Activated CD4-positive, alpha-beta T cell treated with anti-CD3 and anti-CD28 coated beads, Interleukin-2, amount 50 U/mL, for 24 hours (primary cell): ENCODE results near the gene PPM1K.
"Not testable (repeated sequence)": the region's sequence is repeated elsewhere in the genome, so short reads cannot be mapped to it uniquely, and the experiment has no call there.

Source experiments
- DNase-seq, 2 donors: peaks; one replicate each; pipeline ENCODE4 v3.0.0-alpha.2; 2020; ENCODE audit warnings: low read depth in 1 of 2, low spot score in 1 of 2

The PPM1K gene

DNA sequence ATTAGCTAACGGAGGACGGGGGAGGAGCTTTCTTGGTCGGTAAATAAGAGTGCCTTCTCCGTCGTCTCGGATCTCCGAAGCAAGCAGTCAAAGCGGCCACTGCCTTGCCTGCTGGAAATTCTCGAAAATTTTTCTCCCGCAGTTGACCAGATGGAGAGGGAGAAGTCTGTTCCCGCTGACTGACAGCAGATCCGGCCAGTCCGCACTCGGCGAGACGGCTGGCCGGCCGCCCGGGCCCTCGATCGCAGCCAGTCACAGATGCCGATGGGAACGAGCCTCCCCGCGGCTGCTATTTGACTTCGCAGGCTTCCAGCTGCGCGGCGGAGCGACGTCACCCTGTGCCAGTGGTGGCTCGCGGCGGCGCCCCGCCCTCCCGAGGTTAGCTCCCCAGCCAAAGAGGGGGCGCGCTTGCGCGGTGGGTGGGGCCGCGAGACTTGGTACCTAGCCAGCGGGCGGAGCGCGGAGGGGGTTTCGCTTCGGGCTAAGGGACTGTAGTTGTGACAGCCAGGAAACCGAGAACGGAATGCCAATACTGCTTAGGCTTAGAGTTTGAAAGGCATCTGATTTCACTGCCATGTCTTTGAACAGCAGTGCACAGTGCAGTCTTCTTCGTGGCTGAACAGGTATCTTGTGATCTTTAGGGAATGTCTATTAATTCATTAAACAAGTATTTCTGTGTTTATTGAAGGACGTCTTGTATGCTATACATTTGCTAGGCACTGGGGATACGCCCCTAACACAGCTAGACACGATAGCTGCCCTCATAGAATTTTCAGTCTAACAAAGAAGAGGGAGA lies at the start of gene PPM1K:
TSS of gene PPM1K (minus strand) at position 123 of the 796 bp plus-strand sequence. CDS start 5,978 bp downstream, outside the sequence.
- DNase-seq, result peak; percentile 95 to 96

DNA sequence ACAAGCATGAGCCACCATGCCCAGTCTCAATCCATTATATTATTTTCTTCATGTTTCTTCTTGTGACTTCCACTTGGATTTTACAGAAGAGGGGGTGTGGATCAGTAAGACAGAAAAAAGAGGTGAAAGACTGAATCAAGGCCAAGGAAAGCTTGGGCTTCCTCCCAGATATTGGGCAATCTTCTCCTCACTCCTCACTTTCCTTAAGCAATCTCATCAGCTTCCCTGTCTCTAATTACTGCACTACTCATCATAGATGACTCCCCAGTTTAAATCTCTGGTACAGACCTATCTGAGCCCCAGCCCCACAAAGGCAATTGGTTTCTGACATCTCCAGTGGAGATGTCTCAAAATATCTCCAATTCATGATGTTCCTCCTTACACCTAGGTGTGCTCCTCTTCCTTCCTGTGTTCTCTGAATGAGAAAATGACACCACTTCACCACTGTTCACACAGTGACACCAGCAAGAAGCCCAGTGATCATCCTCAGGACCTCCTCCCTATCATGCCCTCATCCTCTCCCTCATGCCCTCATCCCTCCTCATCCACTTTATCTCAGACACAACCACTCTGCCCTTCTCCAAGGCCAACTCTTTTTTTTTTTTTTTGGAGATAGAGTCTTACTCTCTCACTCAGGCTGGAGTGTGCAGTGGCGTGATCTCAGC lies 49.5 kb upstream of the PPM1K start:
- no peak for DNase-seq

DNA sequence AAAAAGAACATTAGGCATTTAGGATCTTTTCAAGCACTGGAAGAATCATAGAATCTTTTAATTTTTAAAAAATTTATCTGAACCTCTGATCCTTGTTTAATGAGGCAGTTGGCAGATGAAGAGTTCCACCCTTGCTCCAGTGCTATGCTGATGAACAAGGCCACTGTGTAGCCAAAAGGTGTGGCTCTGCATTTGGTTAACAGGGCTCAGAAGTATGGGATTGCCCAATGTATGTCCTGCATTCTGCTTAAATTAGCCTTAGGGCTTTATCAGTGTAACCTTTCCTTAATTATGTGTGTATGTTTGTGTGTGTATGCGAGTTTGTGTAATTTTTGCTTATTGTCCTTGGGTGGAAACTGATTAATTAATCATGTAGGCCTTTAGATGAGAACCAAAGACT lies 43.3 kb upstream of the PPM1K start:
- no peak for DNase-seq

DNA sequence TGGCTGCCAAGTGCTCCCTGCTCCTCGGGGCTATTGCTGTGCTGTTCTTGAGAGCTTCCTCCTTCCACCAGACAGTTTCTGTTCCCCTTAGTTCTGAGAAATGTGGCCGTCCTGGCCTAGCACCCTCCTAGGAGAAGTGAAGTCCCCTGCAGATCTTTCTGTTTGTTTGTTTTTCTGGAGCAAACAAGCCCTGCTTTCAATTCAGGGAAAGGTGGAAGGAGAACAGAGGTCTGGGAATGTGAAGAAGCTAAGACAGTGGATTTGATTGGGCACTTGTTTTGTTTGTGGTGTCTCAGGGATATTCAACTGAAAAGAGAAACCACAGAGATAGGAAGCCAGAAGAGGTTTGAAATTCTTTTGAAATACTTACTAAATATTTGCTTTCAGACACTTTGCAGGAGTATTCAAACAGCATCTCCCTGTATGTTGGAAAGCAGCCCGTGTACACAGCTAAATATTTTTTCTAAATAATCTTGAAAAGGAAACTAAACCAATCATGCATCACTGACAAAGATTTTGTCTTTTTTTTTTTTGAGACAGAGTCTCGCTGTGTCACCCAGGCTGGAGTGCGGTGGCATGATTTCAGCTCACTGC lies 36.5 kb upstream of the PPM1K start:
- DNase-seq, result no peak

DNA sequence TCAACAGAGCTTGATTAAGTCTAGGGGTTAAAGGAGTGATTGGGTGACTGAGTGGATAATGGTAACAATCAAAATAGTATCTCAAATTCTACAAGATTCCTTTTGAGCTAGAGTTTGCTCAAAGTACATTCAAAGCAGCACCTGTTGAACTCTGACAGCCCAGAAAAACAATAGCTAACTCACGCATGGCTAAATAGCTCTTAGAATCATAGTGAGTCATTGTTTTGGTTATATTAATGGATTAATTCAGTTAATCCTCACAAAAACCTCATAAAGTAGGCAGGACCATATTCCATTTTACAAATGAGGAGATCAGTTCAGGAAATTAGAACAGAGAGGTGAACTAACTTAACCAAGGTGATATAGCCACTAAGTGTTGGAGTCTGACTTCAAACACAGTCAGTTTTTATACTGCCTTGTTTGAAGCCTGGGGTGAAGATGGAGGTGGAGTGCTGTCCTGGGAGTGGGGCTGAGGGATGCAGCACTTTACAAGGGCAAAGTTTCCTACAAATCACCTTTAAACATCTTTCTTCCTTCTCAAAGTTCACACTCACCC lies 35.9 kb upstream of the PPM1K start:
- peak in 1 of 2 donors; percentile 1 for DNase-seq

DNA sequence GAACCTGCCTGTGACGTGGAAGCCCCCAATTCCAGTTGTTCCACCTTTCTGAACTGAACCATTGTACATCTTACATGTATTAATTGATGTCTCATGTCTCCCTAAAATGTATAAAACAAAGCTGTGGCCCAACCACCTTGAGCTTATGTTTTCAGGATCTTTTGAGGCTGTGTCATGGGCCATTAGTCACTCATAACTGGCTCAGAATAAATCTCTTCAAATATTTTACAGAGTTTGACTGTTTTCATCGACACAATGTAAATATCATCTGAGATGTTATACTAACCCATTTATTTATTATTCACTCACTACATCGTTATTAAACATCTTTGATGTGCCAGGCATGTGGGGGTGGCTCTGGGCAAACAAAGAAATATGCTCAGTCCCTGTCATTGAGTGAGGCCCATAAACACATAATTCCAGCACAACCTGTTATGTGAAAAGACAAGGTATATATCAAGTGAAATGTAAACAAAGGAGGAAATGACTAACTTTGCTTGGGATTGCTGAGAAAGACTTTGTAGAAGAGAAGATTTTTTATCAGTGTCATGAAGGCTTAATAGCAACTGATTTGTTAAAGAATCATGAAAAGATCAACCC lies 34.5 kb upstream of the PPM1K start:
- DNase-seq, result no peak

DNA sequence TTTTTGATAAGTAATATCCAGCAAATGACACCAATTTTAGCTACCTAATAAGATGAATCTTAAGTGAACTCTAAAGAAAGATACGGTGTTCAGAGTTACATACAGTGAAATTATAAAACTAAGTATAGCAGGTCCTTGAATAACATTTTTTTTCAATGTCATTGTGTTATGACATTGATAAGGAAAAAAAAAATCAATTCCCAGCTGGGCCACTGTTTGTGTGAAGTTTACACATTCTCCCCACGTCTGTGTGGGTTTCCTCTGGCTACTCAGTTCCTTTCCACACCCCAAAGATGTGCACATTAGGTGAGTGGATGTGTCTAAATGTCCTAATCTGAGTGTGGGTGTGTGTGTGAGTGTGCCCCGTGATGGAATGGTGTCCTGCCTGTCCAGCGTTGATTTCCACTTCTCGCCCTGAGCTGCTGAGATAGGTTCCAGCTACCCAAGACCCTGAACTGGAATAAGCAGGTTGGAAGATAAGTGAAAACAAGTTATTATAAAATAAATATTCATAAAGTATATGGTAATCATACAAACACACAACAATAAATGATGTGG lies 31.2 kb upstream of the PPM1K start:
- DNase-seq, result no peak

DNA sequence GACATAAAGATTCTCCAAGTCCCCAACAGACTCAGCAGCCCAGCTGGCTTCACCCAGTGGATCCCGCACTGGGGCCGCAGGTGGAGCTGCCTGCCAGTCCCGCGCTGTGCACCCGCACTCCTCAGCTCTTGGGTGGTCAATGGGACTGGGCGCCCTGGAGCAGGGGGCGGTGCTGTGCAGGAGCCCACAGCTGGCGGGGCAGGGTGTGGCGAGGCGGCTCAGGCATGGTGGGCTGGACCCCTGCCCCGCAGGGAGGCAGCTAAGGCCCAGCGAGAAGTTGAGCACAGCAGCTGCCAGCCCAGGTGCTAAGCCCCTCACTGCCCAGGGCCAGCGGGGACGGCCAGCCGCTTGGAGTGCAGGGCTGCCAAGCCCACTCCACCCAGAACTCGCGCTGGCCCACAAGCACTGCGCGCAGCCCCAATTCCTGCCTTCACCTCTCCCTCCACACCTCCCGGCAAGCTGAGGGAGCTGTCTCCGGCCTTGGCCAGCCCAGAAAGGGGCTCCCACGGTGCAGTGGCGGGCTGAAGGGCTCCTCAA lies 28.8 kb upstream of the PPM1K start:
- not testable (repeated sequence) for DNase-seq

DNA sequence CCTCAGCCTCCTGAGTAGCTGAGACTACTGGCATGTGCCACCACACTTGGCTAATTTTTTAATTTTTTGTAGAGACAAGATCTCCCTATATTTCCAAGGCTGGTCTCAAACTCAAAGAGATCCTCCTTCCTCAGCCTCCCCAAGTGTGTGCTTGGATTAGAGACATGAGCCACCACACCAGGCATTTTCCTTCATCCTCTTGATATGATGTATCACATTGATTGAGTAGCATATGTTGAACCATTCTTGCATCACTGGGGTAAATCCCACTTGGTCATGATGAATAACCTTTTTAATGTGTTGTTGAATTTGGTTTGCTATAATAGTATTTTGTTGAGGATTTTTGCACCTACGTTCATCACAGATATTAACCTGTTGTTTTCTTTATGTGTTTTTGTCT lies 24.2 kb upstream of the PPM1K start:
- DNase-seq, result no peak

DNA sequence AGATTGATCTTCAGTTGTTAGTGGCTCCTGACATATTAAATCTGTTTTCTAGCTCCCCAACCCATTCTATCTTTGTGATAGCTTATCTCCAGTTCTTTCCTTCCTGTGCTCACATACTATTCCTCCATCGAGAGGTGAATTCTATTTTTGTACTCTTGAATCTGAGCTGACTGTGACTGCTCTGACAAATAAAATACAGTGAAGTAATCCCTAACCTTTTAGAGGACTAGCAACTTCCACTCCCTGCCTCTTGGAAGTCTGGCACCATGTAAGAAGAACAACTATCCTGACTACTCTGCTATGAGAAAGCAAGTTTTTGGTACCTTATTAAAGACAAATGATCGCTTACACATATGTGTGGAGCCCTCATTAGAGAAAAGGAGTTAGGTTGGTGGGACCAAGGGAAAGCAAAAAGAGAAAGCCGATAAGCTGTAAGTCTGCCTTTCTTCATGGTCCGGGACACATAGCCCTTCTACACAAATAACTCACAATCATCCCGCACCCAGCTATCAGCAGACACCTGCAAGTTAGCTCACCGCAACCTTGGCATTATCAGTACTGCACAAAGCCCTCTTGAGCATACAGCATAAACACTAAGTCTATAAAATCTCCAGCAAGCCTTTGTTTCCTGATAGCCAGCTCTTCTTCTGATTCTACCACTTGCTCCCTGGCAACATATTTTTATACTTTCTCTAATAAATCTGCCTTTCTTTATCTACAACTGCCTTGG lies 13.5 kb upstream of the PPM1K start:
- DNase-seq, result no peak

DNA sequence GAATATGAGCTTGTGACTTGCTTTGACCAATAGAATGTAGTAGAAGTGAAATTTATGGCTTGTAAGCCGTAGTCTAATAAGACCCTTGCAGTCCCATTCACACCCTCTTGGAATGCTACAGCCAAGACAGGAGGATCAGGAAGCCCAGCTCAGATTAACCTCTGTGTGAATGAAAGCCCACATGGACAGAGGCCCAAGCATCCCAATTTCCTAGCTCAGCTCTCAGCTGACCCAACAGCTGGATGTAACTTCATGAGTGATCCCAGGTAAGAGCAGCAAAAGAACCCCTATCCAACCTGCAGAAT lies 12.8 kb upstream of the PPM1K start:
- no peak for DNase-seq

DNA sequence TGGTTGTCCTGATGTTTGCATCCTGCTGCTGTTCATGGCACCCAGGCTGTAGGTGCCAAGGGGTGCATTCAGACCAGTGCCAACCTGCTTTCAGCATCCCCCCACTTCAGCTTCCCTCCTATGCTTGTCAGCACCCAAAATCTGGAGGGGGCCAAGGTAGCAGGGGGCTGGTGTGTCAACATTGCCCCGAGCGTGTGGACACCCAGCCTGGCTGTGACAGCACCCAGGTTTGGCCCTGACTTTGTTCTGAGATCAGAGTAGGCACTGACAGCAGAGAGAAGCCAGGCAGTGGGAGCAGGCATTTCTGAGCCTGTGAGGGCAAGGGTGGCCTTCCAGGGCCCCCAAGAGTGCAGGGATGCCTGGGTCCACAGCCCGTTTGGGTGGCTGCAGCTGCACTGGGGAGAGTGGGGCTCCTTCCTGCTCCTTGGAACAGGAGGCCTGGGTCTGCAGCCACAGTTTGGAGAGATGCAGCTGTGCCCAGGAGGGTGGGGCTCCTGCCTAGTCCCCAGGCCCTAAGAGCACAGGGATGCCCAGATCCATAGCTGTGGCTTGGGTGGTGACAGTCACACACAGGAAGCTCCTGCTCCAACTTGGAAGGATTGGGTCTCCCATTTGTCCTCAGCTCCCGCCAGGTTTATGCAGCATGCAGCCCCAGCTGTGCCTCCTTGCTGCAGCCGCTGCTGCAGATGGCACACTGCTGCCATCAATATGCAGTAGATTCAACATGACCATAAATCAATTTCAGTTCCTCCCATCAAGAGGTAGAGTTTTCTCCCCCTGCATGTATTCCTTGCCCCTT lies 12.3 kb upstream of the PPM1K start:
- DNase-seq, result no peak

DNA sequence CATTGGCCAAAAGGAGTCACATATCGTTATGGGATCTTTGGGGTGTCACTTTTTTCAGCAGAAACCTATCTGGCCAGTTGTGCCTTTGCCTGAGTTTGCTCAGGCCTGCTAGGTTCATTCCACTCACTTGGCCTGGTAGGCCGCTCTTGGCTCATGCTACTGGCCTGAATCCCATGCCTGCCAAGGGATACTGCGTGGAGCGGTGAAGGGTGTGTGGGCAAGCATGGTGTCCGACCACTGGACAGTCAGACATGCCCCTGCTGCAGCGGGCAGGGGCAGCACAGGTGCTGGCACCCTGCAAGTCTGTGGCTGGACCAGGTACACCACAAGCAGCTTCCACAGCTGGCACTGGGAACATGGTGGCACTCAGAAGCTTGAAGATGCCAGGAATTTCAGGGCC lies 11.3 kb upstream of the PPM1K start:
- DNase-seq, result no peak

DNA sequence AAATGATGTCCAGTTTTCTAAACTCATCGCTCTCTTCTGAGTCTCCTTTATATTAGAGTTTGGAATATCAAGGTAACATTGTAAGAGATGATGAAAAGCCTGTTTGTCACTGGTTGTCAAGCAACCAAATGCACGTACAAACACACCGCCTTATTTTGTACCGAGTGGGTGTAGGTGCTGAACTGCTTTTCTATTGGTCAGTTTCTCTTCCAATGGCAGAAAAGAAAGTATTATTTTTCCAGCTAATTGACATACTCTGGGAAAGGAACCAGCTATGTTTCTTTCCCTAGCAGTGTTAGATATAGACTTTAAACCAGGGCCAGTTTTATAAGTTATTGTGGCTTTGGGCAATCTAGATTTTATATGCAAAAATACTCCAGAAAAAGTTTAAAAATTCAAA lies 6.6 kb upstream of the PPM1K start:
- DNase-seq, result no peak

DNA sequence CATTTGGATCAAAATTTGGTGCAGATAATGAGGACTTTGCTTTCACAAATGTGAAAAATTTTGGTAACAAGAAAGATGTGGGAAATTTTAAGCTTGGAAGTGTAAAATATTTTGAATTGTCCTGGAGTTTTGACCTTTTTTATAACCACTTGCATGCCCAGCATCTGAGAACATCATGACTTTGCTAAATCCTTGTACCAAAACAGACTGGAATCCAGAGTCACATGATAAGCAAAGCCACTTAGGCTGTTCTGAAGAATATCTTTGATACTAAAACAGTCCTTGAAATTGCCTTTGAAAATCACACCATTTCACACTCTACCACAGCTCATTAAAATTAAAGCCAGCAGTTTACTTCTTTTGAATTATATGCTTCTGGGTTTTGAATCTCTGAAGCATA lies 2.5 kb upstream of the PPM1K start:
- DNase-seq, result no peak

DNA sequence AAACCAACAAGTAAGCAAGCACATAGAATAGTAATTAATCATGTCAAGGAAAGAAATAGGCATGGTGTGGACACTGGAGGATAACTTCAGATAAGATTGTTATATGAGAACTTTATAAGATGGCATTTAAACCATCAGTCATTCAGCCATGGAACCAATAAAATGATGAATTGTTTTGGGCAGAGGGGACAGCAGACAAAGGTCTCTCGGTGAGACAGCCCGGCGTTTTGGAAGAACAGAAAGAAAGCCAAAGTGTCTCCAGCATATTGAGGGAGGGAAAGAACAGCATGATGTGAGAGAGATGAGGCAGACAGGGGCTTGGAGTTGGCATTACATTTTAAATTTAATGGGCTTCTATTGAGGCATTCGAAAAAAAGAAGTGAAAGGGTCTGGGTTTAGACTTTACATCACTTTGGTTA lies 883 bp upstream of the PPM1K start:
- DNase-seq, result no peak

DNA sequence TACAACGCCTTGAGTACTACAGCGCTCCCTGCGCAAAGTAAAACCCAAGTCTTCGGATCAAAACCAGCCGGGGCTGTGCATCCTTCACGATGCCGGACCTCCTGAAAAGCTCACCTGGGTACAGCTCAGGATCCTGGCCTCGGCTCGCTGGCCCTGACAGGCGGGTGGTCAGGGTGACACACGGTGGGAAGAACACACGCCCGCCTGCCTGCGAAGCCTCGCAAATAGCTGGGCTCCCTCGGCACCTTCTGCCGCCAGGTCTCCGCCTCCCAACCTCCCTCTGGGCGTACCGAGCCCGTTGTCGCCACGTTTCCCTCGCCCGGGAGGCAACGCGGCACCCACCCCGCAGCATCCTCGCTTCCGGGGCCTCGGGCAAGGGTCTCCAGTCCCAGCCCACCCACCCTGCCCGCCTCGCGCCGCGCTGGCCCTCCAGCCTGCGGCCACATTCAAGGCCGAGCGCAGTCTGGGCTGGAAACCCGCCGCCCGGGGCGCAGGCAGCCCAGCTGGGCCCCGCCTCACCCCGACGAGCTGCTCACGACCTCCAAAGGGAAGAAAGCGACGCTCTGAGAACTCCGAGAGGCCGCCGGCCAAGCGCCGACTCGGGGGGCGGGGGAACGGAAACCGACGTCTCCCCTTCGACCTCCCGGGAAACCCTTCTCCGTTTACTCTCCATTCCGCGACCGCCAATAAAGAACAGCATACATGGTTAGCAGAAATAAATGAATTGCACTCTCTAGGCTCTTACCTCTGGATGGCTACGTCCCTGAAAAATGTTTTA lies 511 bp downstream of the PPM1K start:
- DNase-seq, result peak; percentile 43 to 47

DNA sequence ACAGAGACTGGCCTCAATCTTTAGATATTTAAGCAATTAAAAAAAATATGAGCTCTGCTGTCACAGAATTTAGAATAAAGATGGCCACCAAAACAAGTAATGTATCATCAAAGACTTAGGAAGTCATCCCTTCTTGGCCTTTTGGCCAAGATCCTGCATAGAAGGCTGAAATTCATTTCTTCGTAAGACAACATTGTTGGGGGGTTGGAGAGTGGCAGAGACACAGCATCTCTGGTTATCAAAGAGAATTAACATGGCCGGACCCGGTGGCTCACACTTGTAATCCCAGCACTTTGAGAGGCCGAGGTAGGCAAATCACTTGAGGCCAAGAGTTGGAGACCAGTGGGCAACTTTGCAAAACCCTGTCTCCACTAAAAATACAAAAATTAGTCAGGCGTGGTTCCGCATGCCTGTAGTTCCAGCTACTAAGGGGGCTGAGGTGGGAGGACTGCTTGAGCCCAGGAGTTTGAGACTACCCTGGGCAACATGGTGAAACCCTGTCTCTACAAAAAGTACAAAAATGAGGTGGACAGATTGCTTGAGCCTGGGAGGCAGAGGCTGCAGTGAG lies 4.0 kb downstream of the PPM1K start:
- DNase-seq, result no peak
